SK-N-SH treated with all-trans-retinoic acid at 6 μM for 48 hours (cell line): ENCODE measurements around the gene CLEC7A.

Source experiments
- CREB5 ChIP-seq: fragments of 250-450 bp; sonication (Bioruptor Pico); IDR thresholded peaks from 2 replicates; pipeline ENCODE4 v1.5.1; 2020; ENCODE audit warnings: low read depth, mild to moderate bottlenecking, moderate library complexity
- RARB ChIP-seq: fragments of 250-450 bp; sonication (Bioruptor Pico); IDR thresholded peaks from 2 replicates; pipeline ENCODE4 v1.8.0; 2021; ENCODE audit warnings: mild to moderate bottlenecking, moderate library complexity
- SNAI2 ChIP-seq: fragments of 250-450 bp; sonication (Bioruptor Pico); IDR thresholded peaks from 2 replicates; pipeline ENCODE4 v1.5.0; 2020; ENCODE audit warnings: mild to moderate bottlenecking, moderate library complexity
- ZC3H10 ChIP-seq: fragments of 250-450 bp; sonication (Bioruptor Pico); IDR thresholded peaks from 2 replicates; pipeline ENCODE4 v1.5.1; 2021; ENCODE audit warnings: mild to moderate bottlenecking, moderate library complexity
- ZFP3 ChIP-seq: fragments of 250-450 bp; sonication (Bioruptor Pico); IDR thresholded peaks from 2 replicates; pipeline ENCODE4 v1.5.0; 2020; ENCODE audit warnings: mild to moderate bottlenecking, moderate library complexity
- ZFP30 ChIP-seq: fragments of 450-650 bp; formaldehyde crosslinking; IDR thresholded peaks from 2 replicates; pipeline ENCODE4 v1.5.0; 2022; ENCODE audit warnings: mild to moderate bottlenecking, moderate library complexity
- ZNF565 ChIP-seq: fragments of 450-650 bp; formaldehyde crosslinking; conservative IDR thresholded peaks from 2 replicates; pipeline ENCODE4 v1.5.0; 2020; ENCODE audit warnings: low read depth, mild to moderate bottlenecking, moderate library complexity
- ZNF70 ChIP-seq: fragments of 450-650 bp; formaldehyde crosslinking; IDR thresholded peaks from 2 replicates; pipeline ENCODE4 v1.5.0; 2020; ENCODE audit warnings: mild to moderate bottlenecking, moderate library complexity
- ZNF8 ChIP-seq: fragments of 450-650 bp; formaldehyde crosslinking; IDR thresholded peaks from 2 replicates; pipeline ENCODE4 v1.5.0; 2020; ENCODE audit warnings: mild to moderate bottlenecking, moderate library complexity
- TF ChIP-seq, protein P1 (sequence below): fragments of 250-450 bp; sonication (Bioruptor Pico); IDR thresholded peaks from 2 replicates; pipeline ENCODE4 v1.8.0; 2020; ENCODE audit warnings: mild to moderate bottlenecking, moderate library complexity, borderline replicate concordance
- TF ChIP-seq, protein P2 (sequence below): fragments of 250-450 bp; sonication (Bioruptor Pico); IDR thresholded peaks from 2 replicates; pipeline ENCODE4 v1.8.0; 2021; ENCODE audit warnings: low read depth, mild to moderate bottlenecking, moderate library complexity, borderline replicate concordance

DNA sequence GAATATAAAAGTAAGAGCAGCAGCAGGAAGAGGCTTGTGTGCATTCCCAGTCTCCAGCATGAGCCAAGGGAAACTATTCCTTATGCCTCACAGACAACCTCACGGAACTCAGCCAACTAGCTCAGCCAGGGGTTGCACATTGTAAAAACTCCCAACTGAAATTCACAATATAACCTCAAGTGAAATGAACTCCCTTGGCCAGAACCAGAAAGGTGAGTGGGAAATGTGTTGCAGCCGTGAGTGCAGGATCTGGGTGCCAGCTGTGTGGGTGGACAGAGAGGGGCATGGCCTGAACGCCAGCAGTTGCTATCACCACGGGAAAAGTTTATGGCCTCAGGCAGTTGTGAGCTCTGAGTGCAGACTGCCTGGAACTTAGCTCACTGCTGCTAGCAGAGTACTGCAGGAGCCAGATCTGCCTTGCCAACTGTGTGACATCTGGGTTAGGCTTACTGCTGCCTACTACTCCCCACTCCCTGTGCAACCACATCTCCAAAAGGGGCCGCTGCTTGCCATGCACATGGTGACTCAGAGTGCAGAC, 28.9 kb downstream of the CLEC7A start:
- TF ChIP-seq CREB5 (CRISPR knock-in tag) = no peak
- TF ChIP-seq ZFP3 (CRISPR knock-in tag) = no peak
- no peak for TF ChIP-seq RARB (CRISPR knock-in tag)
- no peak for TF ChIP-seq ZFP30
- TF ChIP-seq ZNF8 (CRISPR knock-in tag) = no peak
- TF ChIP-seq, protein P1, sequence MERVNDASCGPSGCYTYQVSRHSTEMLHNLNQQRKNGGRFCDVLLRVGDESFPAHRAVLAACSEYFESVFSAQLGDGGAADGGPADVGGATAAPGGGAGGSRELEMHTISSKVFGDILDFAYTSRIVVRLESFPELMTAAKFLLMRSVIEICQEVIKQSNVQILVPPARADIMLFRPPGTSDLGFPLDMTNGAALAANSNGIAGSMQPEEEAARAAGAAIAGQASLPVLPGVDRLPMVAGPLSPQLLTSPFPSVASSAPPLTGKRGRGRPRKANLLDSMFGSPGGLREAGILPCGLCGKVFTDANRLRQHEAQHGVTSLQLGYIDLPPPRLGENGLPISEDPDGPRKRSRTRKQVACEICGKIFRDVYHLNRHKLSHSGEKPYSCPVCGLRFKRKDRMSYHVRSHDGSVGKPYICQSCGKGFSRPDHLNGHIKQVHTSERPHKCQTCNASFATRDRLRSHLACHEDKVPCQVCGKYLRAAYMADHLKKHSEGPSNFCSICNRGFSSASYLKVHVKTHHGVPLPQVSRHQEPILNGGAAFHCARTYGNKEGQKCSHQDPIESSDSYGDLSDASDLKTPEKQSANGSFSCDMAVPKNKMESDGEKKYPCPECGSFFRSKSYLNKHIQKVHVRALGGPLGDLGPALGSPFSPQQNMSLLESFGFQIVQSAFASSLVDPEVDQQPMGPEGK (CRISPR knock-in tag) = no peak
- TF ChIP-seq ZNF70 (CRISPR knock-in tag) = no peak
- no peak for TF ChIP-seq ZNF565 (CRISPR knock-in tag)
- TF ChIP-seq, protein P2, sequence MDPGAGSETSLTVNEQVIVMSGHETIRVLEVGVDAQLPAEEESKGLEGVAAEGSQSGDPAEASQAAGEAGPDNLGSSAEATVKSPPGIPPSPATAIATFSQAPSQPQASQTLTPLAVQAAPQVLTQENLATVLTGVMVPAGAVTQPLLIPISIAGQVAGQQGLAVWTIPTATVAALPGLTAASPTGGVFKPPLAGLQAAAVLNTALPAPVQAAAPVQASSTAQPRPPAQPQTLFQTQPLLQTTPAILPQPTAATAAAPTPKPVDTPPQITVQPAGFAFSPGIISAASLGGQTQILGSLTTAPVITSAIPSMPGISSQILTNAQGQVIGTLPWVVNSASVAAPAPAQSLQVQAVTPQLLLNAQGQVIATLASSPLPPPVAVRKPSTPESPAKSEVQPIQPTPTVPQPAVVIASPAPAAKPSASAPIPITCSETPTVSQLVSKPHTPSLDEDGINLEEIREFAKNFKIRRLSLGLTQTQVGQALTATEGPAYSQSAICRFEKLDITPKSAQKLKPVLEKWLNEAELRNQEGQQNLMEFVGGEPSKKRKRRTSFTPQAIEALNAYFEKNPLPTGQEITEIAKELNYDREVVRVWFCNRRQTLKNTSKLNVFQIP (CRISPR knock-in tag) = no peak
- no peak for TF ChIP-seq SNAI2
- no peak for TF ChIP-seq ZC3H10 (CRISPR knock-in tag)
